PFSK-1 (cell line): ENCODE results near the gene NIPBL.

Experiments
- FOXP2 ChIP-seq: optimal IDR thresholded peaks from 2 replicates; pipeline ENCODE3; 2011; ENCODE audit warnings: borderline replicate concordance, control low read depth, inconsistent platforms; ENCODE audit not compliant: insufficient read depth; ENCODE audit errors: extremely low read length, extremely low read depth
- POLR2AphosphoS5 ChIP-seq: IDR thresholded peaks from 2 replicates; pipeline ENCODE4 v1.6.1; 2012; ENCODE audit warnings: low read depth, mild to moderate bottlenecking, control low read depth, low read length, moderate library complexity
- SIN3A ChIP-seq: IDR thresholded peaks from 2 replicates; pipeline ENCODE4 v1.6.1; 2012; ENCODE audit warnings: mild to moderate bottlenecking, low read length, moderate library complexity, borderline replicate concordance; ENCODE audit not compliant: insufficient read depth
- TAF1 ChIP-seq: IDR thresholded peaks from 2 replicates; pipeline ENCODE4 v1.6.1; 2012; ENCODE audit warnings: low read length, control low read depth, borderline replicate concordance; ENCODE audit not compliant: insufficient read depth
- TF ChIP-seq, protein P1 (sequence below), 2 experiments: IDR thresholded peaks; 2 replicates each; pipeline versions ENCODE4 v1.6.1 to v1.8.0; 2011 to 2012; ENCODE audit warnings: low read depth in 2 of 2, low read length in 2 of 2, control low read depth in 1 of 2, inconsistent platforms in 1 of 2, mild to moderate bottlenecking in 1 of 2, moderate library complexity in 1 of 2; ENCODE audit not compliant: insufficient read depth in 1 of 2

Gene NIPBL

GRCh38 chr5:36945687-36946086, 69.1 kb downstream of the NIPBL start:
- TF ChIP-seq FOXP2 (no peak), POLR2AphosphoS5 (no peak), SIN3A (no peak), TAF1 (no peak)
- TF ChIP-seq, protein P1, sequence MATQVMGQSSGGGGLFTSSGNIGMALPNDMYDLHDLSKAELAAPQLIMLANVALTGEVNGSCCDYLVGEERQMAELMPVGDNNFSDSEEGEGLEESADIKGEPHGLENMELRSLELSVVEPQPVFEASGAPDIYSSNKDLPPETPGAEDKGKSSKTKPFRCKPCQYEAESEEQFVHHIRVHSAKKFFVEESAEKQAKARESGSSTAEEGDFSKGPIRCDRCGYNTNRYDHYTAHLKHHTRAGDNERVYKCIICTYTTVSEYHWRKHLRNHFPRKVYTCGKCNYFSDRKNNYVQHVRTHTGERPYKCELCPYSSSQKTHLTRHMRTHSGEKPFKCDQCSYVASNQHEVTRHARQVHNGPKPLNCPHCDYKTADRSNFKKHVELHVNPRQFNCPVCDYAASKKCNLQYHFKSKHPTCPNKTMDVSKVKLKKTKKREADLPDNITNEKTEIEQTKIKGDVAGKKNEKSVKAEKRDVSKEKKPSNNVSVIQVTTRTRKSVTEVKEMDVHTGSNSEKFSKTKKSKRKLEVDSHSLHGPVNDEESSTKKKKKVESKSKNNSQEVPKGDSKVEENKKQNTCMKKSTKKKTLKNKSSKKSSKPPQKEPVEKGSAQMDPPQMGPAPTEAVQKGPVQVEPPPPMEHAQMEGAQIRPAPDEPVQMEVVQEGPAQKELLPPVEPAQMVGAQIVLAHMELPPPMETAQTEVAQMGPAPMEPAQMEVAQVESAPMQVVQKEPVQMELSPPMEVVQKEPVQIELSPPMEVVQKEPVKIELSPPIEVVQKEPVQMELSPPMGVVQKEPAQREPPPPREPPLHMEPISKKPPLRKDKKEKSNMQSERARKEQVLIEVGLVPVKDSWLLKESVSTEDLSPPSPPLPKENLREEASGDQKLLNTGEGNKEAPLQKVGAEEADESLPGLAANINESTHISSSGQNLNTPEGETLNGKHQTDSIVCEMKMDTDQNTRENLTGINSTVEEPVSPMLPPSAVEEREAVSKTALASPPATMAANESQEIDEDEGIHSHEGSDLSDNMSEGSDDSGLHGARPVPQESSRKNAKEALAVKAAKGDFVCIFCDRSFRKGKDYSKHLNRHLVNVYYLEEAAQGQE (IDR thresholded peaks at IDR 0.05; ENCODE audit: insufficient read depth in 1 of 2, low read depth in 2 of 2, low read length in 2 of 2): no peak

DNA sequence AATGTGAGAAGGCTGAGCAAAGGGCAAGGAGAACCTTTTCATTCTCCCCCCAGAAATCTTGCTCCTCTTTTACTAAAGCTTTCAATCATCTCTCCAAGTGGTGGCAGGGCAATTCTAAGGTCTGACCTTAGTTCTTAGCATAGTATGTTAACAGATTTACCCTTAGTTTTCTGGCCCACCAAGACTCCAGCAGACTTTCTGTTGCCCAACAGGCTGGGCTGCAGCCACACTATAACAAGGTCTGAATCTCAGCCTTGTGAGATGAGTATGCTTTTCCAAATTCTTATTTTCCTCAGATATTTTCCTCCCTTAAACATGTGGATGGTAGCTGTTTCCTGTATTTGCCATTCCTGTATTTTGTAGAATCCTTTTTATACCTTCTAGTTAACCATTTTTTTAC, 69.5 kb downstream of the NIPBL start:
- TF ChIP-seq TAF1 (no peak), FOXP2 (no peak), SIN3A (no peak), POLR2AphosphoS5 (no peak)
- TF ChIP-seq, protein P1 (IDR thresholded peaks at IDR 0.05; ENCODE audit: insufficient read depth in 1 of 2, low read depth in 2 of 2, low read length in 2 of 2): no peak

DNA sequence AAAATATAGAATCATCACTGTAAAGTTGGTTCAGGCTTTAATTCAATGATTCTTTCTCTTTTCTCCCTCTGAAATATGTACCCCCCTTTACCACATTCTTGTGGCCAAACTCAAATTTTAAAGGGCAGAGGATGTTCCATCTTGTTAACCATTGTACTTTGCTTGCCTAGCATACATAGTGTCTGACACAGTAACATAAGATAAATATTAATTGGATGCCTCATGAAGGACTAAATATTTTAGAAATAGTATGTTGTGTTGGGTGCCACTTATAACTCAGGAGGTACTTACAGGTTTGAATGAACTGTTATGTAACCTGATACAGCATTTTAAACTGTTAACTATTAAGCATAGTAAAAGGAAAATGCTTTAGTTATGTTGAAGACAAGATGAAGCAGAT, 71.5 kb downstream of the NIPBL start:
- TF ChIP-seq FOXP2 (no peak), TAF1 (no peak), SIN3A (no peak), POLR2AphosphoS5 (no peak)
- TF ChIP-seq, protein P1 (IDR thresholded peaks at IDR 0.05; ENCODE audit: insufficient read depth in 1 of 2, low read depth in 2 of 2, low read length in 2 of 2): no peak

- TF ChIP-seq TAF1 (no peak), SIN3A (no peak), FOXP2 (no peak), POLR2AphosphoS5 (no peak)
- TF ChIP-seq, protein P1 (IDR thresholded peaks at IDR 0.05; ENCODE audit: insufficient read depth in 1 of 2, low read depth in 2 of 2, low read length in 2 of 2): no peak
Measured at GRCh38 chr5:36948650-36949049, 72.1 kb downstream of the NIPBL start.

- no peak for TF ChIP-seq TAF1
- TF ChIP-seq FOXP2: no peak
- TF ChIP-seq, protein P1 (IDR thresholded peaks at IDR 0.05; ENCODE audit: insufficient read depth in 1 of 2, low read depth in 2 of 2, low read length in 2 of 2): no peak
- no peak for TF ChIP-seq POLR2AphosphoS5
- TF ChIP-seq SIN3A: no peak
Measured at GRCh38 chr5:36949593-36949992, 73.0 kb downstream of the NIPBL start.
